AG04450 (cell line): ENCODE data around the gene TRIM71. TPM values are rescaled to one million over a fixed set of nuclear protein-coding genes. Genes with fewer than 3 reads are reported as not detected.

ENCODE experiments used
- CTCF ChIA-PET: fragments of 300-600, 350-600 bp; formaldehyde crosslinking; extraction: SDS; loops from one replicate; lab custom pipeline; 2022; ENCODE audit warnings: antibody characterized with exemption, inconsistent platforms; lab: Charles Lee
- POLR2A ChIA-PET: fragments of 350-600 bp; formaldehyde crosslinking; extraction: SDS; loops from one replicate; lab custom pipeline; 2021; ENCODE audit warnings: antibody characterized with exemption, inconsistent platforms; lab: Yijun Ruan, JAX
- DNase-seq: peaks from one replicate; pipeline ENCODE4 v3.0.0-alpha.2; 2011; ENCODE audit warnings: low read depth, low spot score
- H3K27ac ChIP-seq: one replicate; pipeline ENCODE4 v1.5.1; 2012; ENCODE audit warnings: low read depth, low read length, control low read depth
- H3K27me3 ChIP-seq: one replicate; pipeline ENCODE4 v1.6.0; 2012; ENCODE audit warnings: low read length; ENCODE audit not compliant: control insufficient read depth, insufficient read depth
- H3K4me3 ChIP-seq: 2 replicates; pipeline ENCODE4 v1.5.1; 2011; ENCODE audit warnings: mild to moderate bottlenecking, low read depth, low read length, control low read depth
- H3K9me3 ChIP-seq: 2 replicates; pipeline ENCODE4 v1.5.1; 2012; ENCODE audit warnings: low read length; ENCODE audit not compliant: control insufficient read depth, insufficient read depth
- CTCF ChIP-seq: IDR thresholded peaks from 2 replicates; pipeline ENCODE4 v1.5.1; 2011; ENCODE audit warnings: low read depth, low read length, control low read depth, inconsistent platforms
- polyA plus RNA-seq: library from polyadenylated mRNA; depleted of rRNA; stranded (reverse); fragments of >200 nt; gene quantifications from 2 replicates; pipeline ENCODE4 v1.2.3, GENCODE V29; 2011

Gene TRIM71
- polyA plus RNA-seq, 1 experiment, result not detected

GRCh38 chr3:32868719-32869512, 51.1 kb downstream of the TRIM71 start:
- no peak overlapping the region for H3K4me3 ChIP-seq
- no peaks in the 10 kb centered on the region for H3K9me3 ChIP-seq
- CTCF ChIA-PET, result no interaction called here
- POLR2A ChIA-PET, result no interaction called here
- no peak for DNase-seq
- no peak for TF ChIP-seq CTCF
- no peak overlapping the region for H3K27ac ChIP-seq
- peaks cover 20% of the 10 kb centered on the region for H3K27me3 ChIP-seq

- POLR2A ChIA-PET, result no interaction called here
Observed at GRCh38 chr3:32869513-32870047, 51.8 kb downstream of the TRIM71 start.

GRCh38 chr3:32870373-32871095, 52.7 kb downstream of the TRIM71 start:
- POLR2A ChIA-PET, result no interaction called here
- H3K9me3 ChIP-seq, result no peaks in the 10 kb centered on the region
- CTCF ChIA-PET, result no interaction called here
- no peak overlapping the region for H3K4me3 ChIP-seq
- DNase-seq, result no peak
- no peak for TF ChIP-seq CTCF
- H3K27me3 ChIP-seq, result peaks cover 20% of the 10 kb centered on the region
- no peak overlapping the region for H3K27ac ChIP-seq

More at GRCh38 chr3:32869513-32870047, 51.8 kb downstream of the TRIM71 start:
- no peak overlapping the region for H3K27ac ChIP-seq
- CTCF ChIA-PET, result no interaction called here
- no peaks in the 10 kb centered on the region for H3K9me3 ChIP-seq
- H3K4me3 ChIP-seq, result no peak overlapping the region
- no peak for DNase-seq
- H3K27me3 ChIP-seq, result peaks cover 20% of the 10 kb centered on the region
- no peak for TF ChIP-seq CTCF

- Histone ChIP-seq H3K27ac (no peak overlapping the region), H3K9me3 (no peaks in the 10 kb centered on the region), H3K4me3 (no peak overlapping the region), H3K27me3 (peaks cover 20% of the 10 kb centered on the region)
- no peak for DNase-seq
- TF ChIP-seq CTCF, result no peak
- ChIA-PET POLR2A (no interaction called here), CTCF (no interaction called here)
Observed at GRCh38 chr3:32871273-32871672, 53.5 kb downstream of the TRIM71 start.
